ENCODE data around the gene ARL14. TPM values are rescaled to one million over a fixed set of nuclear protein-coding genes. Genes with fewer than 3 reads are reported as not detected.
A peak's percentile ranks its signal among the peaks of the same experiment; 100 is the strongest.

Gene ARL14
- total and polyA plus RNA-seq, 2 of the 13 experiments (the other 11 are each of a cell fraction or from before 2014, with no cell fraction given), result 0.11 TPM; not detected in 1

- TF ChIP-seq, protein P1, sequence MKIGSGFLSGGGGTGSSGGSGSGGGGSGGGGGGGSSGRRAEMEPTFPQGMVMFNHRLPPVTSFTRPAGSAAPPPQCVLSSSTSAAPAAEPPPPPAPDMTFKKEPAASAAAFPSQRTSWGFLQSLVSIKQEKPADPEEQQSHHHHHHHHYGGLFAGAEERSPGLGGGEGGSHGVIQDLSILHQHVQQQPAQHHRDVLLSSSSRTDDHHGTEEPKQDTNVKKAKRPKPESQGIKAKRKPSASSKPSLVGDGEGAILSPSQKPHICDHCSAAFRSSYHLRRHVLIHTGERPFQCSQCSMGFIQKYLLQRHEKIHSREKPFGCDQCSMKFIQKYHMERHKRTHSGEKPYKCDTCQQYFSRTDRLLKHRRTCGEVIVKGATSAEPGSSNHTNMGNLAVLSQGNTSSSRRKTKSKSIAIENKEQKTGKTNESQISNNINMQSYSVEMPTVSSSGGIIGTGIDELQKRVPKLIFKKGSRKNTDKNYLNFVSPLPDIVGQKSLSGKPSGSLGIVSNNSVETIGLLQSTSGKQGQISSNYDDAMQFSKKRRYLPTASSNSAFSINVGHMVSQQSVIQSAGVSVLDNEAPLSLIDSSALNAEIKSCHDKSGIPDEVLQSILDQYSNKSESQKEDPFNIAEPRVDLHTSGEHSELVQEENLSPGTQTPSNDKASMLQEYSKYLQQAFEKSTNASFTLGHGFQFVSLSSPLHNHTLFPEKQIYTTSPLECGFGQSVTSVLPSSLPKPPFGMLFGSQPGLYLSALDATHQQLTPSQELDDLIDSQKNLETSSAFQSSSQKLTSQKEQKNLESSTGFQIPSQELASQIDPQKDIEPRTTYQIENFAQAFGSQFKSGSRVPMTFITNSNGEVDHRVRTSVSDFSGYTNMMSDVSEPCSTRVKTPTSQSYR (CRISPR knock-in tag; IDR thresholded peaks at IDR 0.05; ENCODE audit: borderline replicate concordance), result no peak
- TF ChIP-seq JUND (CRISPR knock-in tag; IDR thresholded peaks at IDR 0.05), result no peak
These were observed 42.8 kb downstream of the ARL14 start (continued) for GRCh38 chr3:160719710-160720109.

- intact Hi-C loops (cut with micrococcal nuclease; ENCODE audit: unreplicated experiment), result no loop called here
- Histone ChIP-seq H3K27me3 (ENCODE audit: control insufficient read depth in 1 of 2, insufficient read depth in 2 of 2, low read length in 2 of 2) (0 out of 5 replicates have a peak, but pooled peaks cover 0 to 3% of the 10 kb centered on the region in 2 experiments), H3K79me2 (ENCODE audit: insufficient read depth, low read length) (no peaks in the 10 kb centered on the region), H3K9me3 (ENCODE audit: low read length) (no peaks in the 10 kb centered on the region), H2AFZ (ENCODE audit: low read length) (no peak overlapping the region), H3K4me2 (ENCODE audit: low read depth, low read length) (no peak overlapping the region), H4K20me1 (ENCODE audit: insufficient read depth, low read length) (no peaks in the 10 kb centered on the region), H3K9ac (ENCODE audit: insufficient read depth, low read depth, low read length) (no peak overlapping the region), H3K27ac (ENCODE audit: extremely low read length, insufficient read depth, low read length) (no peak overlapping the region), H3K4me1 (ENCODE audit: insufficient read depth, low read length) (no peaks in the 10 kb centered on the region), H3K4me3 (replicated peaks in 1 of 3; ENCODE audit: insufficient read depth in 1 of 3, low read depth in 2 of 3, low read length in 3 of 3) (no peak overlapping the region), H3K36me3 (replicated peaks in 1 of 2; ENCODE audit: control insufficient read depth in 1 of 2, insufficient read depth in 2 of 2, low read length in 2 of 2) (no peaks in the 10 kb centered on the region)
- CTCF ChIA-PET (ENCODE audit: low intra/inter-chr PET ratio, low total read pairs), result no interaction called here
- ATAC-seq (peak; percentile 88), DNase-seq (ENCODE audit: low spot score) (no peak), FAIRE-seq (no peak)
- in situ Hi-C loops (cut with HindIII; ENCODE audit: extremely low pct_ligation_motif_present, low pct_unique_long_range_greater_than_20kb), result no loop called here
- no TSS peak for BruUV-seq (replicated peaks)
- 0% methylated on average over 1 of the region's 5 CpGs for WGBS (ENCODE audit: low lambda C conversion rate)
- POLR2A ChIA-PET, result no interaction called here
- TF ChIP-seq MYC (CRISPR knock-in tag; IDR thresholded peaks at IDR 0.05; ENCODE audit: borderline replicate concordance) (no peak), WIZ (CRISPR knock-in tag; IDR thresholded peaks at IDR 0.05) (no peak)
- TF ChIP-seq, protein P2, sequence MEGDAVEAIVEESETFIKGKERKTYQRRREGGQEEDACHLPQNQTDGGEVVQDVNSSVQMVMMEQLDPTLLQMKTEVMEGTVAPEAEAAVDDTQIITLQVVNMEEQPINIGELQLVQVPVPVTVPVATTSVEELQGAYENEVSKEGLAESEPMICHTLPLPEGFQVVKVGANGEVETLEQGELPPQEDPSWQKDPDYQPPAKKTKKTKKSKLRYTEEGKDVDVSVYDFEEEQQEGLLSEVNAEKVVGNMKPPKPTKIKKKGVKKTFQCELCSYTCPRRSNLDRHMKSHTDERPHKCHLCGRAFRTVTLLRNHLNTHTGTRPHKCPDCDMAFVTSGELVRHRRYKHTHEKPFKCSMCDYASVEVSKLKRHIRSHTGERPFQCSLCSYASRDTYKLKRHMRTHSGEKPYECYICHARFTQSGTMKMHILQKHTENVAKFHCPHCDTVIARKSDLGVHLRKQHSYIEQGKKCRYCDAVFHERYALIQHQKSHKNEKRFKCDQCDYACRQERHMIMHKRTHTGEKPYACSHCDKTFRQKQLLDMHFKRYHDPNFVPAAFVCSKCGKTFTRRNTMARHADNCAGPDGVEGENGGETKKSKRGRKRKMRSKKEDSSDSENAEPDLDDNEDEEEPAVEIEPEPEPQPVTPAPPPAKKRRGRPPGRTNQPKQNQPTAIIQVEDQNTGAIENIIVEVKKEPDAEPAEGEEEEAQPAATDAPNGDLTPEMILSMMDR (CRISPR knock-in tag; IDR thresholded peaks at IDR 0.05), result peak; percentile 18; the same call in 1 of the 2 replicates
These were observed 43.3 kb downstream of the ARL14 start for GRCh38 chr3:160720123-160720746.
